NK-92 treated with Interleukin-12 subunit alpha and Interleukin-12 subunit beta, amount 100 ng/mL, for 24 hours (cell line): ENCODE results near the gene VWA3A.
"Not testable (repeated sequence)": the region's sequence is repeated elsewhere in the genome, so short reads cannot be mapped to it uniquely, and the experiment has no call there.

Experiments
- DNase-seq: peaks from one replicate; lab custom pipeline; 2025; lab: John Stamatoyannopoulos, UW

VWA3A gene

DNA sequence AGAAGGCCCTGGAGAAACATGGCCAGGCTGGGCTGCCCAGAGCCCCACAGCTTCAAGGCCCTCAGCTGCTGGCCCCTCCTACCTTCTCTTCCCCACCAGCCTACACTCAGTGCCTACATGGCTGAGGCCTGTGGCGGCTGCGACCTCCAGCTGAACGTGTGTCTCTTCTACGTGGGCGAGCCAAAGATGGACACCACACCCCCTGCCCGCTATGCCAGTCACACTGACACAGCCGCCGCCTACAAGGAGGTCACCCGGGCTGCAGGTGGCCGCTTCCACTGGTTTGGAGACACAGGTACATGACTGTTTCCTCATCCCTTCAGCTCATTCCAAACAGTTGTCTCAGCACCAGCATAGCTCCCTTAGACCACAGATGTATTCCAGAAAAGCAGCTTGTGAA is 40.5 kb downstream of the VWA3A start:
- no peak for DNase-seq

DNA sequence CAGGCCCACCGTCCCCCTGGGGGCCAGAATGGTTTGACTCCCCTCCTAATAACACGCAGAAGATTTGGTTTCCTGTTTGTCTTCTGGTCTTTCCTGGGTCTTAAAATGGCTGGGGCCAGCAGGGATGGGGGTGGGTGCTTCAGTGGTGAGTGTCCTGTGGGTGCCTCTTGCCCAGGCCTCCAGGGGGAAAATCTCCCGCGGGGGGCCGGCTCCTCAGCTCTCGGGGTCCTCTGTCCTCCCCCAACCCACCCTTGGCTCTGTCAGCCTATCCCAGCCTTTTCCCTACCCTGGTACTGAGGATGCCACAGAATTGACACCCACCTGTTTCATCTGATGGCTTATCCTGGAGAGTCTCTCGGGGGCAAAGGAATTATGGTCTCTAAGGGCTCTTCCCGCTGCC is 46.1 kb downstream of the VWA3A start:
- DNase-seq, result no peak

DNA sequence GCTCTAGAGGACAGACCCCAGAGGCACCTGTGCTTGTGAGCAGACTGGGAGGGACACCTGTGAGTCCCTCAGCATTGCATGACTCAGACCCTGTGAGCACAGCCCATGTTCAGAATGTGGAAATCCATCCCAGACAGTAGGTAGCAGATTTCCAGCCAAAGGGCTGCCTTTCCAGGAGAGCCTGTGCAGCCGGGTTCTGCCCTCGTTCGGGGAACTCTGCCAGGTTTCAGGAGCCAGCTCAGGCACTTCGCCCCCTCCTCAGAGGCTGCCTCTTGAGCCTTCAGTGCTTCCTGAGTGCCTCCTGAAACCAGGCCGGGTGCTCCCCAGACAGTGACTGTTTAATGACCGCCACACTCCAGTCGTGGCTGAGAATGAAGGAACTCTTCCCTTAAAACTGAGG is 46.7 kb downstream of the VWA3A start:
- no peak for DNase-seq

DNA sequence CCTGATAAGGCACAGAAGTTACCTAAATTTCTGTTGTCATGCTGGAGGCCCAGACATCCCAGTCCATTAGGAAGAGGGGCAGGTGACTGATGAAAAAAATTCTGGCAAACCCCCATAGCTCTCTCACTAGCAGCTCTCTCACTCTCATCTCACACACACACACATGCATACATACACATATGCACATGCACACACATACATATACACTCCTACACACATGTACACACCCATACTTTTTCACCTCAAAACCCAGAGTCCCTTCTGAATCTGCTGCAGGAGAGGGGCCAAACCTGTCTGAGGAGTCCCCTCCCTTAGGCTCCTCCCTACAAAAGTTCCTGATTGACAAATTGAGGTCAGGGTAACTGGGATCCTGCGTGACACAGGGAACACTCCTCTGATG is 47.4 kb downstream of the VWA3A start:
- no peak for DNase-seq

DNA sequence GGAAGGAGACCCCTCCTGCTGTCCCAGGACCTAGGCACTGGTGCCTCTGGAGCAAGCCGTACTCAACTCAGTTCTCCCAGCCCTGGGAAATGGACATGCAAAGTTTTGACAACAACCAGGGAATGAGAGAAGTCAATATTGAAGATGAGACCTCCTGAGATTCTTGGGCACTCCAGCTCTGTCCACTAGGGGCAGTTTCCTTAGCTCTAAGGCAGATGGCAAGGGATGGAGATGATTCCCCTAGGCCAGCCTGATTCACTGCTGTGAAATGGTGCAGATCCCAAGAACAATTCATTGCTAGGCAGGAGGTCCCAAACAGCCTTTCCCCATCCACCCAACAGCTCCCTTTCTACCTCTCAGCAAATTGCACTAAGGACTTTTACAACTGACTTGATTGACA is 49.4 kb downstream of the VWA3A start:
- no peak for DNase-seq

DNA sequence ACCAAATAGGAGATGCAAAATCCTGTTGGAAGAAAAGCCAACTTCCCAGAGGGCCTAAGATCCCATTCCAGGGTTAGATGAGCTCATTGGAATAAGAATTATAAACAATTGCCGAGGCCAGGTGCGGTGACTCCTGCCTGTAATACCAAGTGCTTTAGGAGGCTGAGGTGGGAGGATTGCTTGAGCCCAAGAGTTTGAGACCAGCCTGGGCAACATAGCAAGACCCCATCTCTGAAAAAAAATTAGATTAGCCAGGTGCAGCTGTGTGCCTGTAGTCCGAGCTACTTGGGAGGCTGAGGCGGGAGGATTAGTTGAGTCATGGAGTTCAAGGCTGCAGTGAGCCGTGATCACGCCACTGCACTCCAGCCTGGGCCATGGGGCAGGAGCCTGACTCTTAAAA is 52.2 kb downstream of the VWA3A start:
- DNase-seq, result no peak

DNA sequence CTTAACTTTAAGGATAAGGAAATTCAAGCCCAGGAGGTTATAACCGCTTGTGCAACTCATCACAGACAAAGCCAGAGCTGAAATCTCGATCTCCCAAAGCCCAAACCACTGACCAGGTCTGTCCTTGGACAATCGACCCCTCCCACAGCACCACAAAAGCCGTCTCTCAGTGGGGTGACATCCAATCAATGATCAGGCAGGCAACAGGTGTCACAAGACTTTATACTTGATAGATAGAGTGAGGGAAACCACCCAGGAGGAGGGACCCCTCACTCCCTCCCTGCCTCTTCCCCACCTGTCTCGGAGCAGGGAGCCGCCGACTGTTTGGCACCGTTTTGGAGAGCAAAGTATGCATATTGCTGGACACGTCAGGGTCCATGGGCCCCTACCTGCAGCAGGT is 55.5 kb downstream of the VWA3A start:
- DNase-seq, result no peak

DNA sequence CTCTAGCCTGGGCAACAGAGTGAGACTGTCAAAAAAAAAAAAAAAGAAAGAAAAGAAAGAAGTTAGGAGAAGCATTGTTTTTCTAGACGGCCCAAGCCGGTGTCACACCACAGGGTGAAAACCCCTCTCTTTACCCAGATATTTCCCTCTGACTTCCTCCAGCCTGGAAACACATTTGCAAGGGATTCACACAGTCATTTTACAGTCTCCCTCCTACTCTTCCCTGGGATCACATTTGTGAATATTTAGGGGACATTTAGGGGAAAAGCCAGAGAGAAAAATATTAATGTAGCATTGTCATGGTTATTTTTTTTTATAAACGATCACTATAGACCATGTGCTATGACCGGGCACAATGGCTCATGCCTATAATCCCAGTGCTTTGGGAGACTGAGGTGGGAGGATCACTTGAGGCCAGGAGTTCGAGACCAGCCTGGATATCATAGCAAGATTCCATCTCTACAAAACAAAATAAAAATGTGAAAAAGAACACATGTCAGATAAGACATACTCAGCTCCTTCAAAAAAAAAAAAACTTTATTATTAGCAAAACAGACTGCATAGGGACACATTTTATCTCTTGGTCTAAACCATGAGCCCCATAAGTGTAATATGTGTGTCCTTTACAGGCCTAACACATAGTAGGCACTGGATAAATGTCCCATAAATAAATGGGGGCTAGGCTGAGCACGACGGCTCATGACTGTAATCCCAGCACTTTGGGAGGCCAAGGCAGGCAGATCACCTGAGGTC is 59.1 kb downstream of the VWA3A start:
- no peak for DNase-seq

DNA sequence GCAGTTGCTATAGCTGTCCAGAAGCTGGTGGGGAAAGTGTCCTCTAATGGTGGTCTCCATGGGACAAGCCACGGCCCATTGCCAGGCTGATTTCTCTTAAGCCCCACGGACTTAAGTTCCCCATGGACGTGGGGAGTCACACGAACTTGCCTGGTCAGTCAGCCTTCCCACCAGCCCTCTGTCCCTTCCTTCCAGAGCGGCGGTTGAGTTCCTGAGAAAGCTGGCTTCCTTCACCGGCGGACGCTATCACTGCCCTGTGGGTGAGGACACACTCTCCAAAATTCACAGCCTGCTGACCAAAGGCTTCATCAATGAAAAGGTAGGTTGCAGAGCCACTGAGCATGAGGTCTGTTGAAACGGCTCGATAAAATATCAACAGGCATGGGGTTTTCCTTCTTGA is 60.0 kb downstream of the VWA3A start:
- DNase-seq, result no peak

DNA sequence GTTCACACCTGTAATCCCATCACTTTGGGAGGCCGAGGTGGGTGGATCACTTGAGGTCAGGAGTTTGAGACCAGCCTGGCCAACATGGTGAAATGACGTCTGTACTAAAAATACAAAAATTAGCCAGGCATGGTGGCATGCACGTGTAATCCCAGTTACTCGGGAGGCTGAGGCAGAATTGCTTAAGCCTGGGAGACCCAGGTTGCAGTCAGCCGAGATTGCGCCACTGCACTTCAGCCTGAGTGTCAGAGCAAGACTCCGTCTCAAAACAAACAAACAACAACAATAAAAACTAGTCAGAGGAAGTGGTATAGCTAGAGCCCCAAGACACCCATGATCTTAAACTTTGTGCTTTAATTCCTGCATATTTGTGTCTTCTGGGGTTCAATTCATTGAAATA is 60.7 kb downstream of the VWA3A start:
- not testable (repeated sequence) for DNase-seq

DNA sequence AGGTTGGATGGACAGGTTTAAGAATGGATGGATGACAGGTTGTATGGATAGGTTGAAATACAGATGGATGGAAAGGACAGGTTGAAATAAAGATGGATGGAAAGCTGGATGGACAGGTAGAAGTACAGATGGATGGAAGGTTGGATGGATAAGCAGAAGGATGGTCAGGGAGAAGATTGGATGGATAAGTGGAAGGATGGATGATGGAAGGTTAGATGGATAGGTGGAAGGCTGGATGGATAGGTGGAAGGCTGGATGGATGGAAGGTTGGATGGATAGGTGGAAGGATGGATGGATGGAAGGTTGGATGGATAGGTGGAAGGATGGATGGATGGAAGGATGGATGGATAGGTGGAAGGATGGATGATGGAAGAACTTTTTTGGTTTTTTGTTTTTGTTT is 69.1 kb downstream of the VWA3A start:
- DNase-seq, result no peak

DNA sequence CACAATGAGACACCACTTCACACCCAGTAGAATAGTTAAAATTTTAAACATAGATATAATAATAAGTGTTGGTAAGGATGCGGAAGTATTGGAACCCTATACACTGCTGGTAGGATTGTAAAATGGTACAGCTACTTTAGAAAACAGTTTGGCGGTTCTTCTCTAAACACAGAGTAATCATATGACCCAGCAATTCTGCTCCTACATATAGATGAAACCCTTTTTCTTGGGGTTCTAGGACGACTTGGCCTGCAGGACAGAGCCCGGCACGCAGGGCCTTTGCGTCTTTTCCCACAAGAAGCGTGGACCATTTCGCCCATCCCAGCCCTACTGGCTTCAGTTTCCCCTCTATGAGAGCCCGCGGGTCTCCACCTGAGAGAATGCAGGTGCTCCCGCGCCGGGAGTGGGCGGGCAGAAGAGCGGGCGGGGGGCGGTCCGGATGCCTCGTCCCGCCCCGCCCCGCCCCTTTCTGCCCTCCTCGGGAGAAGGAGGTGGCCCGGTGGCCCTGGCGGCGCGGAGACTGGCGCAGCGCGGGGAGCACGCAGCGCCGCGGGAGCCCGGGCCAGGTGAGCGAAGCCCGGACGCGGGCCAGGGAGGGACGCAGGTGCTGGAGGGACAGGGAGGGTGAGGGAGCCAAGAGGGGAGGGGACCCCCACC is 69.8 kb downstream of the VWA3A start, which contains the start of gene SDR42E2:
TSS of gene SDR42E2 (plus strand) at position 508 of the 657 bp plus-strand sequence. CDS start 3,077 bp downstream, outside the sequence.
- DNase-seq, result no peak

DNA sequence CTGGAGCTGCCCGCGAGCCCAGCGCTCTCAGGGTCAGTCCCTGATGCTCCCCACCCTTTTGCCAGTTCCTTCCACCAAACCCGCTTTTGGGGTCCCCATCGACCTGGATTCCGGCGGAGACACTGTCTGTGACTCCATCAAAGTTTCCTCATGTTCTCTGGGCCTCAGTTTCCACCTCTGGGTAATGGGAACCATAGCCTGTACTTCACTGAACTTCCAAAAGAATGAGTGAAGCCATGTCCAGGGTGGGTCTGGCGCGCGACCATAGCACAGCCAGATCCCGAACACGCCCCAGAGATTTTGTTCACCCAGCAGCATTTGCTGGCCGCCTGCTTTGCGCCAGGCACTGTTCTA is 70.3 kb downstream of the VWA3A start:
- no peak for DNase-seq

DNA sequence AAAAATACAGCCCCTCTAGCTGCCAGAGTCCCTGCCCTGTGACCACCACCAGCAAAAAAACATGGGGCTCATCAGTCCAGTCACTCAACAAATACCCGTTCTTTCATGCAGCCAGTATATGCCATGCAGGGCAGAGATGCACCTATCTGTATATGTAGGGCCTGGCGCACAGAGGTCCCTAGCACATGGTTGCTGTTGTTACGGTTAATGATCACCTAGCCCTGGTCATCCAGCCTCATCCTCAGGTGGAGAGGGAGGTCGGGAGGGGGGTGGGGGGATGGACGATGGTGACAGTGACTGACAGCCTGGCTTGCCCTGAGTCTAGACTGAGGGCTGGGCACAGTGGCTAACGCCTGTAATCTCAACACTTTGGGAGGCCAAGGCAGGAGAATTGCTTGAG is 71.5 kb downstream of the VWA3A start:
- no peak for DNase-seq

DNA sequence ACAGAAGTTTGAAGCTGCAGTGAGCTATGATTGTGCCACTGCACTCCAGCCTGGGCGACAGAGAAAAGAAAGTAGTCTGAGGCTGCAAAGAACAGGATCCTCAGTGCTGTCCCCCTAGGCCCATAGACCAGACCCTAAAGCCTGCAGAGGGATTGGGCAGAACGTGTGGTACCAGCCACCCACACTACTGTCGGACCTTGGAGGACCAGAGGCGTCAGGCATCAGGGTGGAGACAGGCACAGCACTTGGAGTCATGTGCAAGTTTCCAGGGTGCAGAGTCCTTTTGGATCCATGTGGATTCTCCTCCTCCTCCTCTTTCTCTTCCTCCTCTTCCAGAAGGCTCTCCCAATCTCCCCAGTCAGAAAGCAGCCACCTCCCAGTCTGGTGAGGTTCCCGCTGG is 72.1 kb downstream of the VWA3A start:
- DNase-seq, result no peak

DNA sequence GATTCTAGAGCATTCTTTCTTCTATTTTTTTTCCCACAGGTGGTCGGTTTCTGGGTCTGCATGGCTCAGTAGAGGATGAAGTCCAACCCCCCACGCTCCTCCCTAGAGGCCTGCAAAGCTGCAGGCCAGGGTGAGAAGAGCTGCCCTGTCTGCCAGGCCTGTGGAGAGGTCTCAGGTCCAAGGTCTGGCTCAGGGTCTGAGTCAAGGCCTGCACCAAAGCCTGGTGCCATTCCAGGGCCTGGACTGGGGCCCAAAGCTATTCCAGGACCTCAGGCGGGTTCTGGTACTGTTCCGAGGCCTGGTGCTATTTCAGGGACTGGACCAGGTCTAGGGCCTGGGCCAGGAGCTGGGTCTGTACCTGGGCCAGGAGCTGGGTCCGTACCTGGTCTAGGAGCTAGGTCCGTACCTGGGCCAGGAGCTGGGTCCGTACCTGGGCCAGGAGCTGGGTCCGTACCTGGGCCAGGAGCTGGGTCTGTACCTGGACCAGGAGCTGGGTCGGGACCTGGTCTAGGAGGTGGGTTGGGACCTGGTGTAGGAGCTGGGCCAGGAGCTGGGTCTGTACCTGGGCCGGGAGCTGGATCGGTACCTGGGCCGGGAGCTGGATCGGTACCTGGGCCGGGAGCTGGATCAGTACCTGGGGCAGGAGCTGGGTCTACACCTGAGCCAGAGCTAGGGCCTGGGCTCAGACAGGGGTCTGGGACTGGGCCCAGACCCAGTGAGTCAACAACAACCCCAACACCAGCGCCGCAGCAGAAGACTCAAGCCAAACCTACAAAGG is 73.4 kb downstream of the VWA3A start:
- DNase-seq, result no peak

DNA sequence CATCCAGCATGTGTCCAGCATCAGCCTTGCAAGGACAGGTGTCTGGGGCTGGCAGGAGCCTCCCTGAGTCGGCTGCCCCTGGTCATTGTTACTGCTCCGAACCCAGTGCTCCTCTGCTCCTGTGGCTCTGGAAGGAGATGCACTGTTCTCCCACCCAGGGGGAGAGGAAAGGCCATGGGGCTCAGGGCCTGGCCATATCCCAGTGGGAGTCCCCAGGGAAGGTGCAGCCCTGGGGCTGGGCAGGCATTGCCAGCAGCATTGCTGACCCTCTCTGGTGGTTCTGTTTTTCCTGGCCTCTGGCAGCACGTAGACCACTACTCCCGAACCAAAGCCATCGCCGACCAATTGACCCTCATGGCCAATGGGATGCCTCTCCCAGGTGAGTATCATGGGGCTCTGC is 79.6 kb downstream of the VWA3A start:
- no peak for DNase-seq

DNA sequence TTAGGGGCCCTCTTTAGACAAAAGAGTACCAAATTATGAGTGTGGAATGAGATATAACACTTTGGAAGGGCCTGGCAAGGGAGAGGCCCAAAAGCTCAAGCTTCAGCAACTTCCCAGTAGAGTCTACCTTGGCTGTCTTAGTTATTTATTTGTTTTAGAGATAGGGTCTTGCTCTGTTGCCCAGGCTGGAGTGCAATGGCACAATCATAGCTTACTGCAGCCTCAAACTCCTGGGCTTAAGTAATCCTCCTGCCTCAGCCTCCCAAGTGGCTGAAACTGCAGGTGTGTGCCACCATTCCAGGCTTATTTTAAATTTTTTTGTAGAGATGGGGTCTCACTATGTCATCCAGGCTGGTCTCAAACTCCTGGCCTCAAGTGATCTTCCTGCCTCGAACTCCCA is 80.3 kb downstream of the VWA3A start:
- not testable (repeated sequence) for DNase-seq

DNA sequence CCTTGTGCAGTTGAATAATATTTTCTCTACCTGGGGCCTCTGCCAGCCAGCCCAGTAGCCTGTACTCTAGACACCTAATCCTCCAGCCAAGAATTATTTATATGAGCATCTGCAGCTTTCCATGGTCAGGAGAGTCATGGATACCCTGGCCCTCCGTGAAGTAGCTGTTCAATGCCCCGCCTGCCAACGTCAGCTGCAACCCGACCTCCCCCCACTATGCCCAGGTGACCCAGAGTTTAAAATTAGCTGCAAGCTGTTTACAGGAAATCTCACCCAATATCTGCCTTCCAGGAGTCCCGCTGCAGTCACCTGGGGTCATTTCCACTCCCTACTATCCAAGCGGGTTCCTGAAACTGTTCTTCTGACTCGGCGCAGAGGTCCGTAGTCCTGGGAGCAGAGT is 82.3 kb downstream of the VWA3A start:
- no peak for DNase-seq

DNA sequence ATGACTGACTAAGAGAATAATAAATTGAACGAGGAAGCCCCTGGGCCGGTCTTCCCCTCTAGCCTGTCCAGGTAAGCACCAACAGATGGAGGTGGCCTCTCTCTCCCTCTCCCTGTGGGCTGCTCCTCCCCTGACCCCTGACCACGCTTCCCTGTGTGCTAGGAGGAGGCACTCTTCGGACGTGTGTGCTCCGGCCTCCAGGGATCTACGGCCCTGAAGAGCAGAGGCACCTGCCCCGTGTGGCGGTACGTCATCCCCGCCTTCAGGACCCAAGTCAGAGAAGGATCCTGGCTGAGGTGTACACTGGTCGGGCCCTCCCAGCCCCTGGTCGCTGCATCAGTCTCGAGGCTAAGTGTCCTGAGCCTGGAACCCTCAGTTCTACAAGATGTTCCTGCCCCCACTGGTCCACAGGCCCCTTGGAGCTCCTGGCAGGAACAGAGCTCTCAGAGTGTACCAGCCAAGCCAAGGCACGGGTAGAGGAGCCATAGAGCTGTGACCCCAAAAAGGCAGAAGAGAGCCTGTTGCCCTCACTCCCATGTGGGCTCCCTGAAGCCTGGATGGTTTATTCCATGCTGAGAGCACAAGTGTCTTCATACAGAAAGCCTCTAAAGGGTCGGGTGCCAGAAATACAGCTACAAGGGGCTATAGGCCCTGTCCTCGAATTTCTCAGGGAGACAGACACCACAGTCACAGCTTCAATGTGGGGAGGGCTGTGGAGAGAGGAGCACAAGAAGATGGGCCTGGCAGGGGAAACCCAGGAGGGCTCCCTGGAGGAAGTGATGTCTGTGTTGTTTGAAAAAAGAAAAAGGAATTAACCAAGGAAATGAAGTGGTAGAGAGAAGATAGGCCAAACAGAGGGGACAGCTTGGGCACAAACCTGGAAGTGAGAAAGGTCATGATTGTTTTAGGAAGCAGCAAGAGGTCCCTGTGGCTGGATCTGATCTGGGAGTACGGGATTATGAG is 85.9 kb downstream of the VWA3A start:
- DNase-seq, result no peak

DNA sequence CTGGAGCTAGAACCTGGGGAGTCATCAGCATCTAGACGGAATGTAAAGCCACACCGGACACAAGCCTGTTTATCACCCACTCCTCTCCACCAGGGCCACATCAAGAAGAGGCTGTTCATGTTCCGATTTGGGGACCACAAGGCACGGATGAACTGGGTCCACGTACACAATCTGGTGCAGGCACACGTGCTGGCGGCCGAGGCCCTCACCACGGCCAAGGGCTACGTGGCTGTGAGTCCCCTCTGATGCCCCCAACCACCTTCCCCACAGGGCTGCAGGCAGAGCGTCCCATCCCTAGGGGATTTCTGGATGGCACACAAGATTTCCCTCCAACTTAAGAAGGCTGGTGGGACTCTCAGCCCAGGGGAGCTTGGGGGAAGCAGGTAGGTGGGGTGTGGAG is 89.1 kb downstream of the VWA3A start:
- DNase-seq, result no peak

DNA sequence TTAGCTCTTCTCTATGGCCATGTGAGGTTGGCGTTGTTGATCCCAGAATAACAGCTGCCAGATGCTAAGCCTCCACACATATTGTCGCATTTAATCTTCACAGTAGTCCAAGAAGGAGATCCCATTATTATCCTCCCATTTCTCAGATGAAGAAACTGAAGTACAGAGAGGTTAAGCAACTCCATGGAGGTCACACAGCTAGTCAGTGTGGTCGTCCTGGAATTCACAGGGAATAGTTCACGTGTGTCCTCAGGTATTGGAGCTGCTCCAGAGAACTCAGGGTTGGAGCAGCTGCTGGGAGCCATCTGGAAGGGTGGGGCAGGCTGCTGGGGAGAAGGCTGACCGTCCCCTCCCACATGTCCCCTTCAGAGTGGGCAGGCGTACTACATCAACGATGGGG is 89.5 kb downstream of the VWA3A start:
- DNase-seq, result no peak
